ENCODE data around the gene BZW2.

Gene BZW2

GRCh38 chr7:16616122-16616521 is 29.9 kb upstream of the BZW2 start:
- H3K27me3 ChIP-seq (ENCODE audit: control insufficient read depth, insufficient read depth, low read length): no peaks in the 10 kb centered on the region
- no peaks in the 10 kb centered on the region for H3K36me3 ChIP-seq (ENCODE audit: control insufficient read depth, insufficient read depth, low read length)
- H3K4me2 ChIP-seq (ENCODE audit: low read length): no peak overlapping the region
- H3K9me3 ChIP-seq (ENCODE audit: control insufficient read depth, low read length): no peaks in the 10 kb centered on the region
- H3K9ac ChIP-seq: no peak overlapping the region
- TF ChIP-seq, protein P1, sequence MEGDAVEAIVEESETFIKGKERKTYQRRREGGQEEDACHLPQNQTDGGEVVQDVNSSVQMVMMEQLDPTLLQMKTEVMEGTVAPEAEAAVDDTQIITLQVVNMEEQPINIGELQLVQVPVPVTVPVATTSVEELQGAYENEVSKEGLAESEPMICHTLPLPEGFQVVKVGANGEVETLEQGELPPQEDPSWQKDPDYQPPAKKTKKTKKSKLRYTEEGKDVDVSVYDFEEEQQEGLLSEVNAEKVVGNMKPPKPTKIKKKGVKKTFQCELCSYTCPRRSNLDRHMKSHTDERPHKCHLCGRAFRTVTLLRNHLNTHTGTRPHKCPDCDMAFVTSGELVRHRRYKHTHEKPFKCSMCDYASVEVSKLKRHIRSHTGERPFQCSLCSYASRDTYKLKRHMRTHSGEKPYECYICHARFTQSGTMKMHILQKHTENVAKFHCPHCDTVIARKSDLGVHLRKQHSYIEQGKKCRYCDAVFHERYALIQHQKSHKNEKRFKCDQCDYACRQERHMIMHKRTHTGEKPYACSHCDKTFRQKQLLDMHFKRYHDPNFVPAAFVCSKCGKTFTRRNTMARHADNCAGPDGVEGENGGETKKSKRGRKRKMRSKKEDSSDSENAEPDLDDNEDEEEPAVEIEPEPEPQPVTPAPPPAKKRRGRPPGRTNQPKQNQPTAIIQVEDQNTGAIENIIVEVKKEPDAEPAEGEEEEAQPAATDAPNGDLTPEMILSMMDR (IDR thresholded peaks at IDR 0.05): no peak
- no peak overlapping the region for H2AFZ ChIP-seq
- no peaks in the 10 kb centered on the region for H3K79me2 ChIP-seq
- H3K27ac ChIP-seq: no peak overlapping the region
- no peaks in the 10 kb centered on the region for H3K4me1 ChIP-seq
- no peak overlapping the region for H3K4me3 ChIP-seq (ENCODE audit: low read depth, low read length)

- Histone ChIP-seq H3K4me1 (no peaks in the 10 kb centered on the region), H2AFZ (no peak overlapping the region), H3K27ac (no peak overlapping the region), H3K4me3 (ENCODE audit: low read depth, low read length) (no peak overlapping the region), H3K36me3 (ENCODE audit: control insufficient read depth, insufficient read depth, low read length) (no peaks in the 10 kb centered on the region), H3K79me2 (no peaks in the 10 kb centered on the region), H3K9me3 (ENCODE audit: control insufficient read depth, low read length) (no peaks in the 10 kb centered on the region), H3K27me3 (ENCODE audit: control insufficient read depth, insufficient read depth, low read length) (no peaks in the 10 kb centered on the region), H3K9ac (no peak overlapping the region), H3K4me2 (ENCODE audit: low read length) (no peak overlapping the region)
- TF ChIP-seq, protein P1 (IDR thresholded peaks at IDR 0.05): no peak
Observed at GRCh38 chr7:16616542-16616941, 29.4 kb upstream of the BZW2 start.

- Histone ChIP-seq H3K4me2 (ENCODE audit: low read length) (no peak overlapping the region), H3K4me1 (no peaks in the 10 kb centered on the region), H3K27ac (no peak overlapping the region), H3K9me3 (ENCODE audit: control insufficient read depth, low read length) (no peaks in the 10 kb centered on the region), H2AFZ (no peak overlapping the region), H3K36me3 (ENCODE audit: control insufficient read depth, insufficient read depth, low read length) (no peaks in the 10 kb centered on the region), H3K79me2 (no peaks in the 10 kb centered on the region), H3K9ac (no peak overlapping the region), H3K4me3 (ENCODE audit: low read depth, low read length) (no peak overlapping the region), H3K27me3 (ENCODE audit: control insufficient read depth, insufficient read depth, low read length) (no peaks in the 10 kb centered on the region)
- TF ChIP-seq, protein P1 (IDR thresholded peaks at IDR 0.05): no peak
Observed at GRCh38 chr7:16619979-16620408, 26.0 kb upstream of the BZW2 start.

- H3K4me1 ChIP-seq: no peaks in the 10 kb centered on the region
Observed at GRCh38 chr7:16626388-16626787, 19.6 kb upstream of the BZW2 start.

GRCh38 chr7:16627236-16627635 is 18.7 kb upstream of the BZW2 start:
- H3K36me3 ChIP-seq (ENCODE audit: control insufficient read depth, insufficient read depth, low read length): no peaks in the 10 kb centered on the region
- no peaks in the 10 kb centered on the region for H3K4me1 ChIP-seq
- no peak overlapping the region for H3K4me3 ChIP-seq (ENCODE audit: low read depth, low read length)
- H2AFZ ChIP-seq: no peak overlapping the region
- H3K79me2 ChIP-seq: no peaks in the 10 kb centered on the region
- H3K9me3 ChIP-seq (ENCODE audit: control insufficient read depth, low read length): no peaks in the 10 kb centered on the region
- no peak overlapping the region for H3K27ac ChIP-seq
- H3K27me3 ChIP-seq (ENCODE audit: control insufficient read depth, insufficient read depth, low read length): no peaks in the 10 kb centered on the region
- TF ChIP-seq, protein P1 (IDR thresholded peaks at IDR 0.05): no peak
- H3K9ac ChIP-seq: no peak overlapping the region
- H3K4me2 ChIP-seq (ENCODE audit: low read length): no peak overlapping the region

More at GRCh38 chr7:16626388-16626787, 19.6 kb upstream of the BZW2 start:
- H3K27ac ChIP-seq: no peak overlapping the region
- H2AFZ ChIP-seq: no peak overlapping the region
- no peaks in the 10 kb centered on the region for H3K9me3 ChIP-seq (ENCODE audit: control insufficient read depth, low read length)
- no peak overlapping the region for H3K4me3 ChIP-seq (ENCODE audit: low read depth, low read length)
- H3K27me3 ChIP-seq (ENCODE audit: control insufficient read depth, insufficient read depth, low read length): no peaks in the 10 kb centered on the region
- H3K4me2 ChIP-seq (ENCODE audit: low read length): no peak overlapping the region
- no peaks in the 10 kb centered on the region for H3K79me2 ChIP-seq
- H3K36me3 ChIP-seq (ENCODE audit: control insufficient read depth, insufficient read depth, low read length): no peaks in the 10 kb centered on the region
- no peak overlapping the region for H3K9ac ChIP-seq
- TF ChIP-seq, protein P1 (IDR thresholded peaks at IDR 0.05): no peak

All from parathyroid adenoma (tissue), 2 donors.